MCF 10A (cell line): Measurements from ENCODE around the gene ZNF165. TPM values are rescaled to one million over a fixed set of nuclear protein-coding genes. Genes with fewer than 3 reads are reported as not detected.
A peak's percentile ranks its signal among the peaks of the same experiment; 100 is the strongest.

Experiments
- BruUV-seq: library from RNA; stranded (reverse); fragments of 400-500 nt; replicated peaks from 2 replicates; lab custom pipeline; 2021; lab: Mats Ljungman, UMichigan
- CTCF ChIA-PET: fragments of 300-600 bp; sonication (Branson Sonifier 250); formaldehyde crosslinking; extraction: SDS; loops from one replicate; lab custom pipeline; 2021; ENCODE audit warnings: antibody characterized with exemption, inconsistent platforms; lab: Yijun Ruan, JAX
- POLR2A ChIA-PET: fragments of 300-600, 350-650 bp; sonication (Branson Sonifier 250); formaldehyde crosslinking; extraction: SDS; loops from one replicate; lab custom pipeline; 2020; ENCODE audit warnings: antibody characterized with exemption, inconsistent platforms; lab: Yijun Ruan, JAX
- DNase-seq: peaks from one replicate; pipeline ENCODE4 v3.0.0-alpha.2; 2018; ENCODE audit not compliant: unreplicated experiment
- H3K27ac Mint-ChIP-seq: one replicate; pipeline ENCODE4 v1.8.0; 2022; ENCODE audit warnings: mild to moderate bottlenecking, low read depth, mixed read lengths; ENCODE audit not compliant: unreplicated experiment
- H3K27me3 Mint-ChIP-seq: one replicate; pipeline ENCODE4 v1.8.0; 2022; ENCODE audit warnings: mixed read lengths; ENCODE audit not compliant: insufficient read depth, unreplicated experiment
- H3K36me3 Mint-ChIP-seq: one replicate; pipeline ENCODE4 v1.8.0; 2022; ENCODE audit warnings: mild to moderate bottlenecking, moderate library complexity, mixed read lengths; ENCODE audit not compliant: insufficient read depth, unreplicated experiment
- H3K4me1 Mint-ChIP-seq: one replicate; pipeline ENCODE4 v1.8.0; 2022; ENCODE audit warnings: mixed read lengths; ENCODE audit not compliant: insufficient read depth, unreplicated experiment
- H3K4me3 Mint-ChIP-seq: one replicate; pipeline ENCODE4 v1.8.0; 2022; ENCODE audit warnings: mild to moderate bottlenecking, moderate library complexity, mixed read lengths; ENCODE audit not compliant: unreplicated experiment
- H3K9me3 Mint-ChIP-seq: one replicate; pipeline ENCODE4 v1.8.0; 2022; ENCODE audit warnings: mixed read lengths; ENCODE audit not compliant: unreplicated experiment
- intact Hi-C: fragments of 100-400 bp; cut with micrococcal nuclease; formaldehyde crosslinking; loops from 2 replicates; pipeline ENCODE4 v1.14.1; 2022
- total RNA-seq: library from RNA; stranded (reverse); gene quantifications from 2 replicates; pipeline ENCODE4 v1.2.3, GENCODE V29; 2022
- TF ChIP-seq, protein P1 (sequence below): fragments of 200-600 bp; IDR thresholded peaks from one replicate; pipeline ENCODE4 v1.8.0; 2022; ENCODE audit warnings: antibody characterized with exemption, mild to moderate bottlenecking; ENCODE audit not compliant: unreplicated experiment

ZNF165 gene
- total RNA-seq, 1 experiment from 2014 or later = 7.1 TPM

DNA sequence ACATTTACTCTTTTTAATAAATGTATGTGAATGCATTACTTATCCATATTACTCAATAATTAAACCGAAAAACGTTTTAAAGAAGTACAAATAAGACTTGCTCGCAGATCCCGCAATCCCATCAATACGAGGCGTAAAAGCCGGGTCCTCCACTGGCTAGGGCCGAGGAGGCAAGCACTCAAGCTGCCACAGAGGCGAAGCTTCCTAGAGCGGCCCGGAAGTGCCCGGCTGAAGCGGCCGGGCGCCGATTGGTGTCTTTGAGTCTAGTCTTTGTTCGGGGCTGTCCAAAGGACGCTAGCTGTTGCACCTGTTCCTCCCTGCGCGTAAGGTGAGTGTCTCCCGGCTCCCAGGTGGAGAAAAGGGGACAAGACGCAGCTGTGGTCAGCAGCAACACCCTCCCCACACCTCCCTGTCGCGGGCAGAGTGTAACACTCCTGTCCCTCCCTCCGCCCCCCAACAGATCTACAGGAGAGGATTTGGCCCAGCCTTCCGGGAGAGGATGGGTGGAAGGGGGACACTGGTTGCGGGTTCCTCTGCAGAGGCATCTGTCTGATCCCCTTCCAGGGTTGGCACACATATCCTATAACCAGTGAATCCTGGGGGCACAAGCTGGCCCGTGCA, 44.1 kb downstream of the ZNF165 start, which contains the start of gene ZSCAN16:
Gene ZSCAN16, plus strand, starts transcription at position 260 of the 621 bp plus-strand sequence. CDS start 835 bp downstream, outside the sequence.
- Mint-ChIP-seq H3K4me1 (peaks cover 41% of the 10 kb centered on the region), H3K9me3 (no peaks in the 10 kb centered on the region), H3K36me3 (peaks cover 46% of the 10 kb centered on the region), H3K4me3 (peak within 1 kb of the TSS; percentile 84), H3K27me3 (no peaks in the 10 kb centered on the region), H3K27ac (peak within 1 kb of the TSS; percentile 87)
- no TSS peak for BruUV-seq
- TF ChIP-seq, protein P1, sequence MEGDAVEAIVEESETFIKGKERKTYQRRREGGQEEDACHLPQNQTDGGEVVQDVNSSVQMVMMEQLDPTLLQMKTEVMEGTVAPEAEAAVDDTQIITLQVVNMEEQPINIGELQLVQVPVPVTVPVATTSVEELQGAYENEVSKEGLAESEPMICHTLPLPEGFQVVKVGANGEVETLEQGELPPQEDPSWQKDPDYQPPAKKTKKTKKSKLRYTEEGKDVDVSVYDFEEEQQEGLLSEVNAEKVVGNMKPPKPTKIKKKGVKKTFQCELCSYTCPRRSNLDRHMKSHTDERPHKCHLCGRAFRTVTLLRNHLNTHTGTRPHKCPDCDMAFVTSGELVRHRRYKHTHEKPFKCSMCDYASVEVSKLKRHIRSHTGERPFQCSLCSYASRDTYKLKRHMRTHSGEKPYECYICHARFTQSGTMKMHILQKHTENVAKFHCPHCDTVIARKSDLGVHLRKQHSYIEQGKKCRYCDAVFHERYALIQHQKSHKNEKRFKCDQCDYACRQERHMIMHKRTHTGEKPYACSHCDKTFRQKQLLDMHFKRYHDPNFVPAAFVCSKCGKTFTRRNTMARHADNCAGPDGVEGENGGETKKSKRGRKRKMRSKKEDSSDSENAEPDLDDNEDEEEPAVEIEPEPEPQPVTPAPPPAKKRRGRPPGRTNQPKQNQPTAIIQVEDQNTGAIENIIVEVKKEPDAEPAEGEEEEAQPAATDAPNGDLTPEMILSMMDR = no peak
- intact Hi-C loops = loop anchor here (1.0 kb wide), 1 partner anchor 44 kb away; the partner anchor contains the start of gene ZNF165
- POLR2A ChIA-PET = interaction anchor here (0.6 to 8.1 kb wide), 12 partner anchors 9 to 252 kb away, joined by 3 to 112 read pairs (median 4); partner anchors contain the start of genes ZKSCAN3, ZKSCAN8, ZNF165 and ZSCAN9
- DNase-seq = peak; percentile 85
- CTCF ChIA-PET = interaction anchor here (0.7 to 2.2 kb wide), 4 partner anchors 9 to 462 kb away, joined by 3 to 7 read pairs (median 4); no protein-coding TSS in a partner anchor

DNA sequence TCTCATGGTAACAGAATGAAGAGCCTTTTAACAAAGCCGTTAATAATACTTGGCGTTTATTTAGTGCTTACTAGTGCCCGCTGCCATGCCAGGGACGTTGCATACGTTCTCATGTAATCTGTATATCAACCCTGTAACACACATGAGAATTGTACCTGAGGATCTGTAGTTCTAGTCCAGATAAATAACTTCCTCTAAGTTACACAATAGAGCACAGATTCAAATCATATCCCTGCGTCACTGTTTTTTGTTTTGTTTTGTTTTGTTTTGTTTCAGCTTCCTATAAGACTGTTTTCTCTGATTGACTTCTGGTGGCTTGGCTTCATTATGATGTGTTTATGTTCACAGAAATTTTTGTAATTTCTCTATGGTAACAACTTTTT, 44.6 kb downstream of the ZNF165 start:
- BruUV-seq = TSS peak; percentile 49
- ChIA-PET POLR2A (interaction anchor here (0.9 to 8.1 kb wide), 8 partner anchors 8 to 231 kb away, joined by 3 to 112 read pairs (median 6); partner anchors contain the start of genes ZKSCAN8, ZNF165 and ZSCAN9), CTCF (interaction anchor here (0.7 to 2.2 kb wide), 4 partner anchors 8 to 462 kb away, joined by 3 to 7 read pairs (median 4); no protein-coding TSS in a partner anchor)
- H3K4me3 Mint-ChIP-seq = peak overlapping the region; percentile 84
- peaks cover 41% of the 10 kb centered on the region for H3K4me1 Mint-ChIP-seq
- peaks cover 43% of the 10 kb centered on the region for H3K36me3 Mint-ChIP-seq
- no peak for DNase-seq
- H3K27me3 Mint-ChIP-seq = no peaks in the 10 kb centered on the region
- H3K27ac Mint-ChIP-seq = peak overlapping the region; percentile 87
- intact Hi-C loops = loop anchor here (1.0 kb wide), 1 partner anchor 45 kb away; the partner anchor contains the start of gene ZNF165
- no peaks in the 10 kb centered on the region for H3K9me3 Mint-ChIP-seq
- TF ChIP-seq, protein P1 = no peak

DNA sequence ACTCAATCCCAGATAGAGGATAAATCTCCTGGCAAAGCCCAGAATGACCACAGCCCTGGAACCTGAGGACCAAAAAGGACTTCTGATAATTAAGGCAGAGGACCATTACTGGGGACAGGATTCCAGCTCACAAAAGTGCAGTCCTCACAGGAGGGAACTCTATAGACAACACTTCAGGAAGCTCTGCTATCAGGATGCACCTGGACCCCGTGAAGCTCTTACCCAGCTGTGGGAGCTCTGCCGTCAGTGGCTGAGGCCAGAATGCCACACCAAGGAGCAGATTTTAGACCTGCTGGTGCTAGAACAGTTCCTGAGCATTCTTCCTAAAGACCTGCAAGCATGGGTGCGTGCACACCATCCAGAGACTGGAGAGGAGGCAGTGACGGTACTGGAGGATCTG, 45.0 kb downstream of the ZNF165 start:
- BruUV-seq = no TSS peak
- H3K4me1 Mint-ChIP-seq = peaks cover 41% of the 10 kb centered on the region
- DNase-seq = no peak
- H3K9me3 Mint-ChIP-seq = no peaks in the 10 kb centered on the region
- POLR2A ChIA-PET = interaction anchor here (0.6 to 8.1 kb wide), 7 partner anchors 8 to 252 kb away, joined by 3 to 112 read pairs (median 7); partner anchors contain the start of genes ZKSCAN4 and ZKSCAN8
- CTCF ChIA-PET = interaction anchor here (0.7 to 2.2 kb wide), 3 partner anchors 8 to 461 kb away, joined by 3 to 7 read pairs (median 3); no protein-coding TSS in a partner anchor
- H3K36me3 Mint-ChIP-seq = peaks cover 42% of the 10 kb centered on the region
- no peaks in the 10 kb centered on the region for H3K27me3 Mint-ChIP-seq
- TF ChIP-seq, protein P1 = no peak
- H3K27ac Mint-ChIP-seq = peak overlapping the region; percentile 87
- H3K4me3 Mint-ChIP-seq = peak overlapping the region; percentile 84
- intact Hi-C loops = no loop called here

DNA sequence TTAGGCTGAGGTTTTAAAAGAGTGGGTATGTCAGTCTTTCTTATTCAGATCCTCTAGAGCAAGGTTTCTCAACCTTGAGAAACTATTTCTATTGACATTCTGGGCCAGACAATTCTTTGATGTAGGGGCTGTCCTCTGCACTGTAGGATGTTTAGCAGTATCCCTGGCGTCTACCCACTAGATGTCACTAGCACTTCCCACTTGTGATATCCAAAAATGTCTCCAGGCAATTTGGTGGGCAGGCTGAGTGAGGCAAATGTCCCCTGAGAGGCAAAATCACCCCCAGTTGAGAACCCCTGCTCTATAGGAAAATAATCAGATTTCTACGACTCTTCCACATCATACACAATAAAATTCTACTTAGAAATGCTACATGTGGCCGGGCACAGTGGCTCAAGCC, 53.6 kb downstream of the ZNF165 start:
- ChIA-PET CTCF (interaction anchor here (1.0 to 1.7 kb wide), 2 partner anchors 9 to 222 kb away, joined by 4 to 8 read pairs; partner anchors contain the start of gene ZSCAN16), POLR2A (interaction anchor here (1.4 kb wide), 1 partner anchor 9 kb away, joined by 7 read pairs; the partner anchor contains the start of gene ZSCAN16)
- H3K4me3 Mint-ChIP-seq = no peak overlapping the region
- TF ChIP-seq, protein P1 = peak; percentile 35
- H3K36me3 Mint-ChIP-seq = peaks cover 16% of the 10 kb centered on the region
- no peaks in the 10 kb centered on the region for H3K9me3 Mint-ChIP-seq
- no TSS peak for BruUV-seq
- DNase-seq = peak; percentile 52
- no peaks in the 10 kb centered on the region for H3K27me3 Mint-ChIP-seq
- H3K27ac Mint-ChIP-seq = no peak overlapping the region
- peaks cover 29% of the 10 kb centered on the region for H3K4me1 Mint-ChIP-seq
- intact Hi-C loops = loop anchor here (1.0 kb wide), 2 partner anchors 78 to 222 kb away; no protein-coding TSS in a partner anchor
